Natural killer cell (primary cell): Measurements from ENCODE around the gene NOX4. TPM values are rescaled to one million over a fixed set of nuclear protein-coding genes. Genes with fewer than 3 reads are reported as not detected.
"Not testable (repeated sequence)": the region's sequence is repeated elsewhere in the genome, so short reads cannot be mapped to it uniquely, and the experiment has no call there.

Experiments
- ATAC-seq, 3 donors: fragments of 150-1000 bp in 2 of 3; fragments of 200-7000 bp in 1 of 3; cut with Tn5 transposase; 1 replicate in 1 of 3; 2 replicates in 2 of 3; pipeline ENCODE4 v1.10.0; 2021; ENCODE audit warnings: mild to moderate bottlenecking in 2 of 3, moderate library complexity in 2 of 3
- DNase-seq, 2 donors: peaks; one replicate each; pipeline versions ENCODE4 v3.0.0 to v3.0.0-alpha.2; 2013 to 2021; ENCODE audit warnings: mixed read lengths in 1 of 2
- H3K27ac ChIP-seq: one replicate; pipeline ENCODE4 v1.5.1; 2013; ENCODE audit warnings: mild to moderate bottlenecking, low read length
- H3K27me3 ChIP-seq: one replicate; pipeline ENCODE4 v1.6.1; 2013; ENCODE audit warnings: low read length; ENCODE audit not compliant: control insufficient read depth, insufficient read depth
- H3K36me3 ChIP-seq: one replicate; pipeline ENCODE4 v1.6.1; 2013; ENCODE audit warnings: low read length; ENCODE audit not compliant: control insufficient read depth, insufficient read depth
- H3K4me1 ChIP-seq: one replicate; pipeline ENCODE4 v1.6.1; 2013; ENCODE audit warnings: low read length; ENCODE audit not compliant: control insufficient read depth, insufficient read depth
- H3K4me3 ChIP-seq: one replicate; pipeline ENCODE4 v1.5.1; 2013; ENCODE audit warnings: low read length
- H3K9me3 ChIP-seq: one replicate; pipeline ENCODE4 v1.6.1; 2013; ENCODE audit warnings: low read length; ENCODE audit not compliant: control insufficient read depth, insufficient read depth
- H3K27ac Mint-ChIP-seq, 2 donors: one replicate each; pipeline ENCODE4 v1.8.0; 2022; ENCODE audit warnings: mild to moderate bottlenecking in 2 of 2, mixed read lengths in 2 of 2, moderate library complexity in 1 of 2
- H3K27me3 Mint-ChIP-seq, 2 donors: one replicate each; pipeline ENCODE4 v1.8.0; 2022; ENCODE audit warnings: low read depth in 2 of 2, mixed read lengths in 2 of 2
- H3K36me3 Mint-ChIP-seq: one replicate; pipeline ENCODE4 v1.8.0; 2022; ENCODE audit warnings: mixed read lengths
- H3K4me1 Mint-ChIP-seq, 2 donors: one replicate each; pipeline ENCODE4 v1.8.0; 2022; ENCODE audit warnings: mixed read lengths in 2 of 2
- H3K4me3 Mint-ChIP-seq: one replicate; pipeline ENCODE4 v1.8.0; 2022; ENCODE audit warnings: mild to moderate bottlenecking, moderate library complexity, mixed read lengths
- H3K9me3 Mint-ChIP-seq, 2 donors: one replicate each; pipeline ENCODE4 v1.8.0; 2022; ENCODE audit warnings: mixed read lengths in 2 of 2
- CTCF ChIP-seq: fragments of 200-600 bp; IDR thresholded peaks from one replicate; pipeline ENCODE4 v1.8.0; 2022; ENCODE audit warnings: antibody characterized with exemption
- WGBS: methylation state at CpG from one replicate; pipeline ENCODE4 v1.1.7; 2013; ENCODE audit warnings: missing lambda C conversion rate; ENCODE audit not compliant: insufficient coverage; 5-methylcytosine and 5-hydroxymethylcytosine counted together
- intact Hi-C: fragments of 100-400 bp; cut with micrococcal nuclease; formaldehyde crosslinking; loops from one replicate; pipeline ENCODE4 v1.14.2; 2022
- total RNA-seq, 4 donors: library from RNA; stranded (reverse); fragments of 120-200 nt in 1 of 4; gene quantifications; one replicate each; pipeline versions ENCODE4 v1.2.3 to v1.2.4, GENCODE V29; 2013 to 2022

The NOX4 gene
- total RNA-seq, 3 donors from 2014 or later (not counting 1 experiment from before 2014, with no cell fraction given) = not detected

- H3K27me3 Mint-ChIP-seq = no peaks in the 10 kb centered on the region
- WGBS = no CpG with 5 or more reads among the region's 2 CpGs
- intact Hi-C loops = no loop called here
- no peaks in the 10 kb centered on the region for H3K36me3 ChIP-seq
- no peaks in the 10 kb centered on the region for H3K4me1 ChIP-seq
- no peaks in the 10 kb centered on the region for H3K4me1 Mint-ChIP-seq
- no peak for ATAC-seq
- no peak overlapping the region for H3K27ac Mint-ChIP-seq
- H3K4me3 Mint-ChIP-seq = no peak overlapping the region
- H3K9me3 ChIP-seq = peaks cover 3% of the 10 kb centered on the region
- DNase-seq = no peak
- no peaks in the 10 kb centered on the region for H3K27me3 ChIP-seq
- H3K27ac ChIP-seq = no peak overlapping the region
- no peak overlapping the region for H3K4me3 ChIP-seq
- no peaks in the 10 kb centered on the region for H3K36me3 Mint-ChIP-seq
- TF ChIP-seq CTCF = no peak
- peaks cover 0 to 2% of the 10 kb centered on the region in 2 donors for H3K9me3 Mint-ChIP-seq
Measured at GRCh38 chr11:89421718-89422117, 69.5 kb downstream of the NOX4 start.

- Mint-ChIP-seq H3K27me3 (no peaks in the 10 kb centered on the region), H3K27ac (no peak overlapping the region), H3K4me3 (no peak overlapping the region), H3K36me3 (no peaks in the 10 kb centered on the region), H3K9me3 (peaks cover 0 to 2% of the 10 kb centered on the region in 2 donors), H3K4me1 (no peaks in the 10 kb centered on the region)
- WGBS = 88% methylated on average over 3 of the region's 3 CpGs
- no peak for DNase-seq
- Histone ChIP-seq H3K9me3 (no peaks in the 10 kb centered on the region), H3K36me3 (no peaks in the 10 kb centered on the region), H3K4me1 (no peaks in the 10 kb centered on the region), H3K27me3 (no peaks in the 10 kb centered on the region), H3K27ac (no peak overlapping the region), H3K4me3 (no peak overlapping the region)
- intact Hi-C loops = no loop called here
- no peak for TF ChIP-seq CTCF
- no peak for ATAC-seq
Measured at GRCh38 chr11:89420981-89421380, 70.2 kb downstream of the NOX4 start.

GRCh38 chr11:89416961-89417360, 74.2 kb downstream of the NOX4 start:
- Mint-ChIP-seq H3K27me3 (no peaks in the 10 kb centered on the region), H3K36me3 (no peaks in the 10 kb centered on the region), H3K4me3 (no peak overlapping the region), H3K4me1 (no peaks in the 10 kb centered on the region), H3K9me3 (peaks cover under 1 to 5% of the 10 kb centered on the region in 2 donors), H3K27ac (no peak overlapping the region)
- DNase-seq (no peak), ATAC-seq (no peak)
- Histone ChIP-seq H3K9me3 (no peaks in the 10 kb centered on the region), H3K4me3 (no peak overlapping the region), H3K36me3 (no peaks in the 10 kb centered on the region), H3K27ac (no peak overlapping the region), H3K4me1 (no peaks in the 10 kb centered on the region), H3K27me3 (no peaks in the 10 kb centered on the region)
- intact Hi-C loops = no loop called here
- no peak for TF ChIP-seq CTCF
- WGBS = no CpG with 5 or more reads among the region's 2 CpGs

- H3K27me3 Mint-ChIP-seq, H3K4me1 ChIP-seq, ATAC-seq, H3K36me3 ChIP-seq, H3K4me1 Mint-ChIP-seq, intact Hi-C loops, H3K4me3 ChIP-seq, H3K27ac Mint-ChIP-seq, H3K9me3 ChIP-seq, H3K36me3 Mint-ChIP-seq, DNase-seq, H3K27me3 ChIP-seq, H3K4me3 Mint-ChIP-seq, H3K27ac ChIP-seq: not testable (repeated sequence)
- 87% methylated on average over 3 of the region's 3 CpGs for WGBS
- peaks cover 5 to 10% of the 10 kb centered on the region in 2 donors for H3K9me3 Mint-ChIP-seq
Measured at GRCh38 chr11:89411112-89411511, 80.1 kb downstream of the NOX4 start.

DNA sequence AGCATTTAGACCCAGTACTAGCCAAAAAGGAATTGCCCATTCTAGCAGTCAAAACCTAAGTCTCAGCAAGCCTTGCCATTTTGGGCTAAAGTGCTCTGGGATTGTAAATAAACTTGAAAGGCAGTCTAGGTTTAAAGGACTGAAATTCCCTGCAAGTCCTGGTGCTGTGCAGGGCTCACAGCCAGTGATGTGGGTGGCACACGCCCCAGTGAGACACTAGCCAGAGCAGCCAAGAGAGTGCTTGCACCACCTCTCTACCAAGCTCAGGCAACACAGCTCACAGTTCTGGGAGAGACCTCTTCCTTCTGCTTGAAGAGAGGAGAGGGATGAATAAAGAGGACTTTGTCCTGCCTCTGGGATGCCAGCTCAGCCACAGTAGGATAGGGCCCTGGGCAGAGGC, 80.5 kb downstream of the NOX4 start:
- H3K4me3 ChIP-seq, H3K27ac Mint-ChIP-seq, H3K9me3 ChIP-seq, H3K27me3 ChIP-seq, H3K4me1 Mint-ChIP-seq, intact Hi-C loops, DNase-seq, ATAC-seq, H3K4me1 ChIP-seq, H3K36me3 Mint-ChIP-seq, H3K27ac ChIP-seq, H3K4me3 Mint-ChIP-seq, H3K27me3 Mint-ChIP-seq, H3K36me3 ChIP-seq: not testable (repeated sequence)
- peaks cover 5 to 10% of the 10 kb centered on the region in 2 donors for H3K9me3 Mint-ChIP-seq
- no CpG with 5 or more reads among the region's 1 CpG for WGBS

GRCh38 chr11:89408441-89408840, 82.7 kb downstream of the NOX4 start:
- H3K4me3 Mint-ChIP-seq, H3K27ac Mint-ChIP-seq, H3K4me1 Mint-ChIP-seq, DNase-seq, H3K4me1 ChIP-seq, H3K27ac ChIP-seq, H3K27me3 Mint-ChIP-seq, H3K36me3 Mint-ChIP-seq, H3K9me3 ChIP-seq, ATAC-seq, H3K36me3 ChIP-seq, intact Hi-C loops, H3K27me3 ChIP-seq, H3K4me3 ChIP-seq: not testable (repeated sequence)
- 86% methylated on average over 2 of the region's 2 CpGs for WGBS
- peaks cover 5 to 10% of the 10 kb centered on the region in 2 donors for H3K9me3 Mint-ChIP-seq
